Activated T-cell treated with anti-CD3 and anti-CD28 coated beads, Interleukin-2, amount 50 U/mL, for 24 hours (primary cell): ENCODE results near the gene RAB11FIP5.
"Not testable (repeated sequence)": the region's sequence is repeated elsewhere in the genome, so short reads cannot be mapped to it uniquely, and the experiment has no call there.

ENCODE experiments used
- DNase-seq: peaks from one replicate; pipeline ENCODE4 v3.0.0-alpha.2; 2020
- H3K27ac Mint-ChIP-seq: 2 replicates; pipeline ENCODE4 v1.8.0; 2020; ENCODE audit warnings: mild to moderate bottlenecking, mixed read lengths
- H3K27me3 Mint-ChIP-seq: 2 replicates; pipeline ENCODE4 v1.8.0; 2020; ENCODE audit warnings: mixed read lengths
- H3K36me3 Mint-ChIP-seq: 2 replicates; pipeline ENCODE4 v1.8.0; 2020; ENCODE audit warnings: low read depth, mixed read lengths
- H3K4me1 Mint-ChIP-seq: 2 replicates; pipeline ENCODE4 v1.8.0; 2020; ENCODE audit warnings: low read depth, mixed read lengths
- H3K4me3 Mint-ChIP-seq: 2 replicates; pipeline ENCODE4 v1.8.0; 2020; ENCODE audit warnings: mild to moderate bottlenecking, moderate library complexity, mixed read lengths
- H3K9me3 Mint-ChIP-seq: 2 replicates; pipeline ENCODE4 v1.8.0; 2020; ENCODE audit warnings: mixed read lengths

RAB11FIP5 gene, protein sequence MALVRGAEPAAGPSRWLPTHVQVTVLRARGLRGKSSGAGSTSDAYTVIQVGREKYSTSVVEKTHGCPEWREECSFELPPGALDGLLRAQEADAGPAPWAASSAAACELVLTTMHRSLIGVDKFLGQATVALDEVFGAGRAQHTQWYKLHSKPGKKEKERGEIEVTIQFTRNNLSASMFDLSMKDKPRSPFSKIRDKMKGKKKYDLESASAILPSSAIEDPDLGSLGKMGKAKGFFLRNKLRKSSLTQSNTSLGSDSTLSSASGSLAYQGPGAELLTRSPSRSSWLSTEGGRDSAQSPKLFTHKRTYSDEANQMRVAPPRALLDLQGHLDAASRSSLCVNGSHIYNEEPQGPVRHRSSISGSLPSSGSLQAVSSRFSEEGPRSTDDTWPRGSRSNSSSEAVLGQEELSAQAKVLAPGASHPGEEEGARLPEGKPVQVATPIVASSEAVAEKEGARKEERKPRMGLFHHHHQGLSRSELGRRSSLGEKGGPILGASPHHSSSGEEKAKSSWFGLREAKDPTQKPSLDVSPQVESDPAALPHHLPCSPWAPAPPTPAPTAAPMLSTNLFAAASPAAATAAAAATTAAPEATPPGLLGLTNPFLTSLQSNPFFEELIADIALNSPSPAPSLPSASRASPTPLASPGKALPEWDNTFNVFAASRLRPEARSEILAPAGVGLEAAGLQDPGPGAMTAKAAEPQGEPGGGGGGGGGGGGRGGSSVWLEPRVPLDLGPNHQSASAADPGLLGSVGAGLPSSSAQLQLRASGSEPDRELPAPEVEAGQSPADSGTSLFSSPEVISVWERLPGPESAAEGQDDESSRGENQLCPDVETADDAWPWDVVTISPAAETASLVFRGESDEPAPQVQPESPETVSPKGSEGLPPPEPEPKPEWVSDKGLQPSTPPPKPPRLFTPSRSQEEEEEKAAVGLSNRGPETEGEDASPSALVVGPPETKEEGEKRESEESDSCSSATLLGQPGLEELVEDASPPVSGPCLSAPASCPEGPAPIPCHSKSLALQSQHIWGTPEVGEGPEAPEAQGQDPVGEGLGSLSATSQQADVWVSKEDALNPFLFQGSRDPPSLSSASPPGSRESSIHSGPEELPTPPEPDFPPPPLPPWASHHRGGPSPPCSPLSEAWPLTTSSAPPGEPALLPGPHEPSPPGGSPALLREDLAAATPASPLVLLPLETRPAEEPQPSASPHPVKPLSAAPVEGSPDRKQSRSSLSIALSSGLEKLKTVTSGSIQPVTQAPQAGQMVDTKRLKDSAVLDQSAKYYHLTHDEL (N-terminal part only)

GRCh38 chr2:73112913-73113854 is at the start of gene RAB11FIP5:
TSS of gene RAB11FIP5 (minus strand) at chr2:73112948. CDS start at chr2:73112777, 171 bp downstream.
- Mint-ChIP-seq H3K4me3 (peak within 1 kb of the TSS; percentile 78), H3K4me1 (peaks cover 28% of the 10 kb centered on the region), H3K36me3 (no peaks in the 10 kb centered on the region), H3K9me3 (no peaks in the 10 kb centered on the region), H3K27me3 (peaks cover 4% of the 10 kb centered on the region), H3K27ac (peak within 1 kb of the TSS; percentile 63)
- peak; percentile 86 for DNase-seq

DNA sequence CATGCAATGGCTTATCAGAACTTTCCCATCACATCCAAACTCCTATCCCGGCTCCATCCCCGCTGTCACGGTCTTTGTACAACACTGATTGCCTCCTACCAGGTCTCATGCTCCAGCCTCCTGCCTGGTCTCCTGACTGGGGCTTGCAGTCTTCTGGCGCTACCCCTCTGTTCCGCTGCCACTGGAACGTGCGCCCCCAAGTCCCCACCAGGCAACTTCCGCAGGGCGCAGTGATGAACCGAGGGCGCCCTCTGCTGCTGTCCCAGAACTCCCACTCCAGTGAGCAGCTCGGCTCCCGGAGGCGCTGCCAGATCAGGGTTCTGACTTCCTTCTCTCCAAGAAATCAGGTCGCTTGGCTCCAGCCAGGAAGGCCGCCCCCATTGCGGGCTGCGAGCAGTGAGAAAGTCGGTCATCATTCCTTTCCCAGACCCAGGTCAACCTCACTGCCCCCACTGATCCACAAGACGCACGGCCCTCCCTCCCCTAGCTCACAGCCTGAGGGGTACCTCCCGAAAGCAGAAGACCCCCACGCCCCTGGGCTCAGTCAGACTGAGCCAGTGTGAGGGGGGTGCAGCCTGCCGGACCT is 43.9 kb upstream of the RAB11FIP5 start:
- Mint-ChIP-seq H3K27ac (no peak overlapping the region), H3K27me3 (peaks cover 46% of the 10 kb centered on the region), H3K9me3 (no peaks in the 10 kb centered on the region), H3K4me1 (no peaks in the 10 kb centered on the region), H3K4me3 (no peak overlapping the region), H3K36me3 (no peaks in the 10 kb centered on the region)
- DNase-seq, result peak; percentile 60

- Mint-ChIP-seq H3K27ac (no peak overlapping the region), H3K4me3 (no peak overlapping the region), H3K4me1 (no peaks in the 10 kb centered on the region), H3K27me3 (peaks cover 7% of the 10 kb centered on the region), H3K9me3 (no peaks in the 10 kb centered on the region), H3K36me3 (no peaks in the 10 kb centered on the region)
- no peak for DNase-seq
Observed at GRCh38 chr2:73142937-73143336, 30.2 kb upstream of the RAB11FIP5 start.

DNA sequence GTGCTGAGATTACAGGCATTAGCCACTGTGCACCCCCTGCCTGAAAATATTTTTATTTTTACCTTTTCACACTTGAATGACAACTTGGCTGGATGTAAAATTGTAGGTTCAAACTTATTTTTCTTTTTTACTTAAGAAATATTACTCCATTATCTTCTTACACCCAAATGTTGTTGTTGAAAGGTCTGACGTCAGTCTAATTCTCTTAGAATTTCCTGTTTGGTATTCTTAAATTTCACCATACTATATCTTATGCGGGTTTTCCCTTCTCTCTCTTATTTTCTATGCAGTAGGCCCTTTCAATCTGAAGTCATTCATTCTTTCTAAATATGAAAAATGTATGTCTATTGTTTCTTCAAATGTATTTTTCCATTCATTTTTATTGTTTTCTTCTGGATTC is 29.1 kb upstream of the RAB11FIP5 start:
- Mint-ChIP-seq H3K4me3 (no peak overlapping the region), H3K9me3 (no peaks in the 10 kb centered on the region), H3K36me3 (no peaks in the 10 kb centered on the region), H3K4me1 (no peaks in the 10 kb centered on the region), H3K27me3 (peaks cover 7% of the 10 kb centered on the region), H3K27ac (no peak overlapping the region)
- no peak for DNase-seq

- H3K27ac Mint-ChIP-seq, result no peak overlapping the region
- H3K4me3 Mint-ChIP-seq, result no peak overlapping the region
- no peaks in the 10 kb centered on the region for H3K4me1 Mint-ChIP-seq
- no peaks in the 10 kb centered on the region for H3K36me3 Mint-ChIP-seq
- no peaks in the 10 kb centered on the region for H3K9me3 Mint-ChIP-seq
- no peak for DNase-seq
- H3K27me3 Mint-ChIP-seq, result no peaks in the 10 kb centered on the region
Observed at GRCh38 chr2:73135236-73135635, 22.5 kb upstream of the RAB11FIP5 start.

- H3K4me1 Mint-ChIP-seq, result no peaks in the 10 kb centered on the region
- no peak overlapping the region for H3K27ac Mint-ChIP-seq
- no peak overlapping the region for H3K4me3 Mint-ChIP-seq
- no peaks in the 10 kb centered on the region for H3K36me3 Mint-ChIP-seq
- DNase-seq, result no peak
- H3K9me3 Mint-ChIP-seq, result no peaks in the 10 kb centered on the region
- no peaks in the 10 kb centered on the region for H3K27me3 Mint-ChIP-seq
Observed at GRCh38 chr2:73134471-73134870, 21.7 kb upstream of the RAB11FIP5 start.

DNA sequence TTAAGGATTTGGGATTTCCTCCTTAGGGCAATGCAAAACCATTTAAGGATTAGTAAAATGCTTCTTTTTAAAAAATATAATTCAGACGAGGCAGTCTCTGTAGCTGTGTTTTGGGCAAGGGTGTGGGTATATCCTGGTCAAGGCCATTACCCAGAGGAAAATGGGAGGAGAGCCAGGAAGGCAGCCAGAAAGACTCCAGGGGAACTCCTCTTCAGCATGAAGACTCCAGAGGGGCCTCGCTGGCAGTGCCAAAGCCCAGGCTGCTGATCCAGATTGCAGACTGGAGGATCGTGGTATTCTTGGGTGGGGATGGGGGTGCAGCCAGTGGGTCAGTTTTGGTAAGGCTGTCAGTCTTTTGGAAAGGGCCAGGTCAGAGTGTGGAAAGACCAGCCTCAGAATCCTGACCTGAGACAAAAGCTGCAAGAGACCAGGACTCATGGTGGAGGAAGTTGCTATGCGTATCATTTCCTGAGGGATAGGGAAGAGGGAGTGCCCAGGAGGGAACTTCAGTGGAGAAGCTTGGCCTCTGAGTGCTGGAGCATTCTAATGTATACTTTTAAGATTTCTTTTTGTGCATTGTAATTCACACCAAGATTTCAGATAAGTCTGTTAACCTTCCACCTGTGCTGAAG is 20.9 kb upstream of the RAB11FIP5 start:
- H3K4me1 Mint-ChIP-seq, result no peaks in the 10 kb centered on the region
- no peak overlapping the region for H3K4me3 Mint-ChIP-seq
- H3K36me3 Mint-ChIP-seq, result no peaks in the 10 kb centered on the region
- no peak overlapping the region for H3K27ac Mint-ChIP-seq
- H3K9me3 Mint-ChIP-seq, result no peaks in the 10 kb centered on the region
- DNase-seq, result no peak
- H3K27me3 Mint-ChIP-seq, result peaks cover 4% of the 10 kb centered on the region

DNA sequence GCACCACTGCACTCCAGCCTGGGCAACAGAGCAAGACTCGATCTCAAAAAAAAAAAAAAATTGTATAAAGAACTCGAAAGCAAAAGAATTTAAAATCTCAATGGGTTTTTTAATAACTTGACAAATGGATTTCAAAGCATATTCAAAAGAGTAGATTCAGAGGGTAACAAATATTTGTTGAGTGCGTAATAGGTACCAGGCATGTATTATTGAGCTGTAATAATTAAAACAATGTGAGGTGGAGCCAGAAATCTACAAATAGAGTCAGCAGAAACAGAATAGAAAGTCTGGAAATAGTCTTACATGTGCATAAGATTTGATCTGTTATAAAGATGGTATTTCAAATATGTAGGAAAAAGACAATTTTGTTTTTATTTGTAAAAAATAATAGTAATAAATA is 19.1 kb upstream of the RAB11FIP5 start:
- Mint-ChIP-seq H3K9me3 (no peaks in the 10 kb centered on the region), H3K27me3 (peaks cover 6% of the 10 kb centered on the region), H3K4me3 (no peak overlapping the region), H3K36me3 (no peaks in the 10 kb centered on the region), H3K4me1 (no peaks in the 10 kb centered on the region), H3K27ac (no peak overlapping the region)
- no peak for DNase-seq

- DNase-seq, result no peak
- no peaks in the 10 kb centered on the region for H3K36me3 Mint-ChIP-seq
- no peak overlapping the region for H3K27ac Mint-ChIP-seq
- no peaks in the 10 kb centered on the region for H3K9me3 Mint-ChIP-seq
- no peak overlapping the region for H3K4me3 Mint-ChIP-seq
- H3K27me3 Mint-ChIP-seq, result peaks cover 11% of the 10 kb centered on the region
- H3K4me1 Mint-ChIP-seq, result no peaks in the 10 kb centered on the region
Observed at GRCh38 chr2:73130790-73131189, 18.0 kb upstream of the RAB11FIP5 start.

DNA sequence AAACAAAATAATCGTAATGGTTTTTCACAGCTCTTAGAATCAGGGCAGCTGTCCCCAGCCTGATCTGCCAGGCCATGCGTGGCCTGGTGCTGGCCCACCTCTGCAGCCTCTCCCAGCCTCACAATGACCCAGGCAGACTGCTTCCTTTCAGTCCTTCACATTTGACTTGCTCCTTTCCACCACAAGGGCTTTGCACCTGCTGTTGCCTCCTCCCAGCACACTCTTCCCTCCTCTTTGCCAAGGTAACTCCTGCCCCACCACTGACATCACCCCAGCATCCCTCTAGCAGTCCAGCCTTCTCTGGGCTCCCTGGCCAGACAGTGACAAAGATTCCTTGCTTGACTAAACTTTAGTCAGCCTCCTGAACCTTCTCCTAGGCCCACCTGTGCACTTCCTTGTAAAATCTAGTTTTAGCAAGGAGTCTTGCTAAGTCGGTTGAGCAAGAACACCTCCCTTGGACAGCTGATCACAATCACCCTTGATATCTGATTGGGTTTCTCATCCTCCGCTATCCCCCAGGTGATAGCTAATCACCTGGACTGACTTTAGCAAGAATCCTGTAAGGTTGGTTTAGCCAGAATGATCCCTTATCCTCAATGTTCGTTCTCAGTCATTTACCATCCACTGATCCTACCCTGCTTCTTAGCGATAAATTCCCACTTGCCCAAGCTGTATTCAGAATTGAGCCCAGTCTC is 16.2 kb upstream of the RAB11FIP5 start:
- DNase-seq, result no peak
- no peak overlapping the region for H3K4me3 Mint-ChIP-seq
- no peaks in the 10 kb centered on the region for H3K36me3 Mint-ChIP-seq
- no peaks in the 10 kb centered on the region for H3K4me1 Mint-ChIP-seq
- H3K9me3 Mint-ChIP-seq, result no peaks in the 10 kb centered on the region
- H3K27ac Mint-ChIP-seq, result no peak overlapping the region
- peaks cover 18% of the 10 kb centered on the region for H3K27me3 Mint-ChIP-seq

DNA sequence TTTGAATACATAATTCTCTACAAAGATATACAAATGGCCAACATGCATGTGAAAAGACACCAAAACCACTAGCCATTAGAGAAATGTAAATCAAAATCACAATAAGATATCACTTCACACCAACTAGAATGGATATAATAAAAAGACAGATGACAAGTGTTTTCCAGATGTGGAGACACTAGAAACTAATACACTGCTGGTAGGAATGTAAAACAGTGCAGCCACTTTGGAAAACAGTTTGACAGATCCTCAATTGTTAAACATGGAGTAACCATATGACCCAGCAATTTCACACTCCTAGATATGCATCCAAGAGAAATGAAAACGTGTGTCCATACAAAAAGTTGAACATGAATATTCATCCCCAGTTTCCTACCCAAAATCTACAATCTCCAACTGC is 9.8 kb upstream of the RAB11FIP5 start:
- Mint-ChIP-seq H3K27me3 (peaks cover 39% of the 10 kb centered on the region), H3K4me3 (no peak overlapping the region), H3K36me3 (no peaks in the 10 kb centered on the region), H3K4me1 (no peaks in the 10 kb centered on the region), H3K9me3 (no peaks in the 10 kb centered on the region), H3K27ac (no peak overlapping the region)
- DNase-seq, result no peak

- not testable (repeated sequence) for H3K4me1 Mint-ChIP-seq, H3K9me3 Mint-ChIP-seq, H3K36me3 Mint-ChIP-seq, H3K4me3 Mint-ChIP-seq, DNase-seq, H3K27ac Mint-ChIP-seq
- peaks cover 31% of the 10 kb centered on the region for H3K27me3 Mint-ChIP-seq
Observed at GRCh38 chr2:73119611-73120239, 7.0 kb upstream of the RAB11FIP5 start.
